HG02970 (cell line): ENCODE results near the gene DDB1.

ENCODE experiments used
- ATAC-seq: cut with Tn5 transposase; IDR thresholded peaks from one replicate; pipeline ENCODE4 v1.9.1; 2021; ENCODE audit warnings: mild to moderate bottlenecking, moderate library complexity, moderate number of reproducible peaks; ENCODE audit not compliant: unreplicated experiment, low FRiP score

Gene DDB1

GRCh38 chr11:61332797-61333549, at the start of gene DDB1, which contains the start of gene TKFC:
Gene DDB1 (minus strand): TSS chr11:61333105. CDS start chr11:61332968, 137 bp downstream.
Gene TKFC (plus strand): TSS chr11:61333228. CDS start chr11:61334729, 1,501 bp downstream.
- ATAC-seq = peak; percentile 89

- no peak for ATAC-seq
Observed at GRCh38 chr11:61380884-61381283, 48.0 kb upstream of the DDB1 start.

- no peak for ATAC-seq
Observed at GRCh38 chr11:61378713-61379313, 45.9 kb upstream of the DDB1 start.

- ATAC-seq = no peak
Observed at GRCh38 chr11:61377461-61378160, 44.7 kb upstream of the DDB1 start.

GRCh38 chr11:61375761-61376108, 42.8 kb upstream of the DDB1 start:
- ATAC-seq = no peak

- ATAC-seq = no peak
Observed at GRCh38 chr11:61372659-61373420, 39.9 kb upstream of the DDB1 start.

- no peak for ATAC-seq
Observed at GRCh38 chr11:61370349-61371005, 37.6 kb upstream of the DDB1 start.

GRCh38 chr11:61369372-61370348, 36.8 kb upstream of the DDB1 start:
- no peak for ATAC-seq

- ATAC-seq = no peak
Observed at GRCh38 chr11:61368646-61369045, 35.7 kb upstream of the DDB1 start.

- ATAC-seq = no peak
Observed at GRCh38 chr11:61367406-61367805, 34.5 kb upstream of the DDB1 start.

- ATAC-seq = no peak
Observed at GRCh38 chr11:61364012-61364675, 31.2 kb upstream of the DDB1 start.

- no peak for ATAC-seq
Observed at GRCh38 chr11:61362542-61362875, 29.6 kb upstream of the DDB1 start.

- ATAC-seq = peak; percentile 77
Observed at GRCh38 chr11:61361741-61362541, 29.0 kb upstream of the DDB1 start, which contains the start of the genes CYB561A3 and TMEM138. Gene CYB561A3 (minus strand): TSS chr11:61361882. CDS start chr11:61356713, 5,169 bp downstream. Gene TMEM138 (plus strand): TSS chr11:61362374. CDS start chr11:61364391, 2,017 bp downstream.

GRCh38 chr11:61361237-61361740, 28.4 kb upstream of the DDB1 start:
- ATAC-seq = peak; percentile 1

GRCh38 chr11:61359516-61359915, 26.6 kb upstream of the DDB1 start:
- no peak for ATAC-seq

- no peak for ATAC-seq
Observed at GRCh38 chr11:61358566-61358965, 25.7 kb upstream of the DDB1 start.

- ATAC-seq = no peak
Observed at GRCh38 chr11:61357894-61358239, 25.0 kb upstream of the DDB1 start.
